H1 (cell line): ENCODE measurements around the gene C17orf100. TPM values are rescaled to one million over a fixed set of nuclear protein-coding genes. Genes with fewer than 3 reads are reported as not detected.

Experiments used
- CTCF ChIA-PET: fragments of 300-600 bp; sonication (Branson Sonifier 250); formaldehyde crosslinking; loops from one replicate; lab custom pipeline; 2021; ENCODE audit not compliant: partially characterized antibody; lab: Charles Lee
- POLR2A ChIA-PET: fragments of 300-600 bp; sonication (Branson Sonifier 250); formaldehyde crosslinking; loops from one replicate; lab custom pipeline; 2021; ENCODE audit warnings: inconsistent platforms; ENCODE audit not compliant: partially characterized antibody; lab: Charles Lee
- DNase-seq, 2 experiments: peaks; one replicate each; pipeline versions ENCODE4 v3.0.0 to v3.0.0-alpha.2; 2010 to 2022; ENCODE audit warnings: low spot score in 2 of 2, low read depth in 1 of 2, mixed read lengths in 1 of 2
- FAIRE-seq: peaks from 2 replicates; lab custom pipeline; 2011; peaks lifted over from hg19 to GRCh38; lab: Jason Lieb, UNC
- H2AFZ ChIP-seq: 2 replicates; pipeline ENCODE4 v1.8.1; 2012; ENCODE audit warnings: low read length, inconsistent platforms
- H2AK5ac ChIP-seq: 2 replicates; pipeline ENCODE4 v1.6.1; 2013; ENCODE audit warnings: low read depth, low read length
- H2BK120ac ChIP-seq: replicated peaks from 2 replicates; pipeline ENCODE3; 2013; ENCODE audit warnings: low read depth, low read length, inconsistent platforms
- H2BK12ac ChIP-seq: 2 replicates; pipeline ENCODE4 v1.6.1; 2013; ENCODE audit warnings: low read depth, low read length
- H2BK15ac ChIP-seq: 2 replicates; pipeline ENCODE4 v1.6.1; 2013; ENCODE audit warnings: low read length
- H2BK20ac ChIP-seq: 2 replicates; pipeline ENCODE4 v1.6.1; 2013; ENCODE audit warnings: low read length
- H2BK5ac ChIP-seq: 2 replicates; pipeline ENCODE4 v1.6.1; 2013; ENCODE audit warnings: low read depth, low read length
- H3K14ac ChIP-seq: 2 replicates; pipeline ENCODE4 v1.6.1; 2013; ENCODE audit warnings: inconsistent platforms; ENCODE audit not compliant: insufficient read length
- H3K18ac ChIP-seq: 2 replicates; pipeline ENCODE4 v1.6.1; 2013; ENCODE audit warnings: low read length; ENCODE audit errors: extremely low read depth
- H3K23ac ChIP-seq: 2 replicates; pipeline ENCODE4 v1.6.1; 2013; ENCODE audit warnings: inconsistent platforms; ENCODE audit not compliant: insufficient read length
- H3K23me2 ChIP-seq: 2 replicates; pipeline ENCODE4 v1.6.1; 2013; ENCODE audit warnings: low read depth, low read length
- H3K27ac ChIP-seq: 2 replicates; pipeline ENCODE4 v1.6.1; 2011; ENCODE audit warnings: low read depth, low read length, inconsistent platforms
- H3K27me3 ChIP-seq, 4 experiments: replicated peaks in 1 of 4; 1 replicate in 1 of 4; 2 replicates in 3 of 4; pipeline versions ENCODE4 v1.6.1 to v1.8.1; 2011 to 2013; ENCODE audit warnings: low read length in 3 of 4, mild to moderate bottlenecking in 3 of 4, inconsistent platforms in 2 of 4, mixed read lengths in 2 of 4, moderate library complexity in 1 of 4; ENCODE audit not compliant: control insufficient read depth in 3 of 4, insufficient read depth in 3 of 4; ENCODE audit errors: extremely low read depth in 1 of 4
- H3K36me3 ChIP-seq, 4 experiments: 2 replicates each; pipeline versions ENCODE4 v1.6.1 to v1.8.1; 2011 to 2013; ENCODE audit warnings: mild to moderate bottlenecking in 4 of 4, low read length in 3 of 4, moderate library complexity in 2 of 4, control low read depth in 1 of 4, inconsistent platforms in 1 of 4; ENCODE audit not compliant: insufficient read depth in 4 of 4, control insufficient read depth in 2 of 4
- H3K4ac ChIP-seq: replicated peaks from 2 replicates; pipeline ENCODE3; 2013; ENCODE audit warnings: low read length, low read depth, mixed read lengths, inconsistent platforms; ENCODE audit not compliant: insufficient read length
- H3K4me1 ChIP-seq, 4 experiments: replicated peaks in 1 of 4; 1 replicate in 1 of 4; 2 replicates in 3 of 4; pipeline versions ENCODE4 v1.6.1 to v1.8.1; 2011 to 2013; ENCODE audit warnings: low read length in 3 of 4, inconsistent platforms in 2 of 4, mixed read lengths in 1 of 4; ENCODE audit not compliant: insufficient read depth in 4 of 4, control insufficient read depth in 3 of 4
- H3K4me2 ChIP-seq, 2 experiments: 2 replicates each; pipeline versions ENCODE4 v1.6.1 to v1.8.1; 2011 to 2013; ENCODE audit warnings: low read depth in 2 of 2, low read length in 2 of 2, control low read depth in 1 of 2, inconsistent platforms in 1 of 2, mild to moderate bottlenecking in 1 of 2; ENCODE audit not compliant: insufficient read depth in 1 of 2
- H3K4me3 ChIP-seq, 4 experiments: fragments of 200-600, 300-600 bp in 1 of 4; sonication (generic), shearing (Covaris generic), sonication (Bioruptor Twin) in 1 of 4; 2 replicates each; pipeline versions ENCODE4 v1.5.1 to v1.8.1; 2011 to 2016; ENCODE audit warnings: low read length in 4 of 4, low read depth in 3 of 4, control low read depth in 2 of 4, inconsistent platforms in 2 of 4, mild to moderate bottlenecking in 2 of 4, mixed read lengths in 1 of 4, moderate library complexity in 1 of 4; ENCODE audit not compliant: insufficient read depth in 2 of 4; ENCODE audit errors: extremely low read depth in 1 of 4
- H3K56ac ChIP-seq: replicated peaks from 2 replicates; pipeline ENCODE3; 2013; ENCODE audit warnings: low read depth, mild to moderate bottlenecking, mixed read lengths, low read length, inconsistent platforms; ENCODE audit not compliant: insufficient read length
- H3K79me1 ChIP-seq: 2 replicates; pipeline ENCODE4 v1.6.1; 2013; ENCODE audit warnings: low read depth, low read length, control low read depth
- H3K79me2 ChIP-seq, 2 experiments: 2 replicates each; pipeline versions ENCODE4 v1.6.1 to v1.8.1; 2012 to 2013; ENCODE audit warnings: low read length in 2 of 2, mild to moderate bottlenecking in 2 of 2, inconsistent platforms in 1 of 2; ENCODE audit not compliant: insufficient read depth in 2 of 2, control insufficient read depth in 1 of 2
- H3K9ac ChIP-seq, 4 experiments: replicated peaks in 1 of 4; 1 replicate in 1 of 4; 2 replicates in 3 of 4; pipeline versions ENCODE4 v1.6.1 to v1.8.1; 2011 to 2013; ENCODE audit warnings: low read depth in 3 of 4, low read length in 3 of 4, control low read depth in 2 of 4, mild to moderate bottlenecking in 2 of 4, moderate library complexity in 2 of 4, inconsistent platforms in 1 of 4; ENCODE audit errors: extremely low read depth in 1 of 4
- H3K9me3 ChIP-seq, 2 experiments: 2 replicates each; pipeline versions ENCODE4 v1.6.1 to v1.8.1; 2012 to 2013; ENCODE audit warnings: mild to moderate bottlenecking in 2 of 2, moderate library complexity in 2 of 2, control low read depth in 1 of 2, inconsistent platforms in 1 of 2, low read depth in 1 of 2, low read length in 1 of 2, mixed read lengths in 1 of 2; ENCODE audit not compliant: insufficient read depth in 2 of 2
- H4K20me1 ChIP-seq, 2 experiments: replicated peaks in 1 of 2; 2 replicates each; pipeline versions ENCODE3 to v1.8.1; 2011 to 2013; ENCODE audit warnings: inconsistent platforms in 2 of 2, low read length in 2 of 2, mild to moderate bottlenecking in 1 of 2; ENCODE audit not compliant: insufficient read depth in 2 of 2, control insufficient read depth in 1 of 2
- H4K5ac ChIP-seq: 2 replicates; pipeline ENCODE4 v1.6.1; 2013; ENCODE audit warnings: low read length, low read depth, mixed read lengths, inconsistent platforms; ENCODE audit not compliant: insufficient read length
- H4K8ac ChIP-seq: 2 replicates; pipeline ENCODE4 v1.8.0; 2013; ENCODE audit warnings: mild to moderate bottlenecking, moderate library complexity, low read length, inconsistent platforms; ENCODE audit not compliant: insufficient read depth; ENCODE audit errors: extremely low read depth
- H4K91ac ChIP-seq: replicated peaks from 2 replicates; pipeline ENCODE3; 2013; ENCODE audit warnings: low read length, mixed read lengths, inconsistent platforms; ENCODE audit not compliant: insufficient read length
- CEBPB ChIP-seq: IDR thresholded peaks from 2 replicates; pipeline ENCODE4 v1.6.1; 2012; ENCODE audit warnings: low read depth, low read length
- E2F6 ChIP-seq: IDR thresholded peaks from 2 replicates; pipeline ENCODE4 v1.6.1; 2012; ENCODE audit warnings: inconsistent platforms
- JUND ChIP-seq: IDR thresholded peaks from 2 replicates; pipeline ENCODE4 v1.6.1; 2011; ENCODE audit warnings: mild to moderate bottlenecking, improper control_type of control experiment, low read length
- KDM4A ChIP-seq: IDR thresholded peaks from one replicate; pipeline ENCODE4 v1.7.1; 2012; ENCODE audit warnings: low read depth, mild to moderate bottlenecking, moderate library complexity, low read length, inconsistent platforms; ENCODE audit not compliant: severe bottlenecking
- MAFK ChIP-seq: IDR thresholded peaks from 2 replicates; pipeline ENCODE4 v1.6.1; 2012; ENCODE audit warnings: low read depth, mild to moderate bottlenecking, improper control_type of control experiment, low read length
- TAF1 ChIP-seq: IDR thresholded peaks from 2 replicates; pipeline ENCODE4 v1.6.1; 2011; ENCODE audit warnings: mild to moderate bottlenecking, low read depth, low read length
- WGBS, 2 experiments: shearing (Covaris generic) in 1 of 2; methylation state at CpG; one replicate each; pipeline versions ENCODE4 v1.1.6 to v1.1.7; 2013 to 2015; ENCODE audit warnings: low lambda C conversion rate in 2 of 2, mixed read lengths in 2 of 2, inconsistent platforms in 1 of 2, low coverage in 1 of 2, missing lambda C conversion rate in 1 of 2; ENCODE audit not compliant: insufficient replicate concordance in 2 of 2, insufficient coverage in 1 of 2, insufficient read length in 1 of 2; ENCODE audit errors: extremely low coverage in 1 of 2, missing lambda C conversion rate in 1 of 2; 5-methylcytosine and 5-hydroxymethylcytosine counted together
- polyA plus RNA-seq, 7 experiments: library from polyadenylated mRNA; depleted of rRNA in 3 of 7; stranded (reverse) in 5 of 7; unstranded in 2 of 7; fragments of >200 nt in 5 of 7; fragments of 200-250 nt in 2 of 7; gene quantifications; 1 replicate in 5 of 7; 2 replicates in 1 of 7; 4 replicates in 1 of 7; pipeline versions ENCODE4 v1.2.1 to v1.2.3, GENCODE V29; 2011 to 2013; ENCODE audit warnings: missing spikeins in 2 of 7, mixed read lengths in 2 of 7
- total RNA-seq: library from RNA; stranded (reverse); fragmentation: NEBNext Ultra II Directional; extraction: Animal tissue kit (Norgen Biotek cat#: 25700); gene quantifications from 2 replicates; pipeline ENCODE4 v1.2.1, GENCODE V29; 2021

The C17orf100 gene
- total and polyA plus RNA-seq, 2 of the 8 experiments (the other 6 are each of a cell fraction or from before 2014, with no cell fraction given), result 2.1 to 2.8 TPM

DNA sequence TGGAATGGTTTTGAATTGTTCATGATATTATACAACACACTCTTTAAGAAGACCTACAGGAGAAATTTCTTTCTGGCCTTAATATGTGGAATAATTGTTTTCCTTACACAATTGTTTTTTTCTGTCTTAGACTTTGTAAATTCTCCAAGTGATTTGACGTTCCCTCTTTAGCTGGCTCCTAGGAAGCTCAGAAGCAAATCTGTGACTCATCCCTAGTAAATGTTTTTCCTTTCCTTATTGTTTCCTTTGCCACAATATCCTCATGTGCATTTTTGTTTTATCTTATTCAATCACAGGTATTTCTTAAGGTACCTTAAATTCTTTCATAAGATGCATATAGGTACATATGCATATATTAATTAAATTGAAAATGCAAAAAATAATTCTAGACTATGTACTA lies 24.5 kb upstream of the C17orf100 start:
- no peak overlapping the region for H3K23ac ChIP-seq
- no peak for TF ChIP-seq MAFK
- no peak for TF ChIP-seq JUND
- TF ChIP-seq CEBPB, result no peak
- no peak for TF ChIP-seq E2F6
- TF ChIP-seq TAF1, result no peak
- TF ChIP-seq KDM4A, result no peak

More for the DNA sequence above, 24.5 kb upstream of the C17orf100 start:
- Histone ChIP-seq H2AFZ (no peak overlapping the region), H3K79me2 (0 out of 4 replicates have a peak, but pooled peaks cover 0 to 4% of the 10 kb centered on the region in 2 experiments), H2AK5ac (no peak overlapping the region), H2BK120ac (no peak overlapping the region), H3K79me1 (no peaks in the 10 kb centered on the region), H3K36me3 (peaks cover 9 to 32% (median 23%) of the 10 kb centered on the region in 4 experiments), H3K9ac (no peak overlapping the region), H3K56ac (no peak overlapping the region), H4K20me1 (peaks cover 1% of the 10 kb centered on the region in 2 experiments), H4K91ac (no peak overlapping the region), H2BK12ac (no peak overlapping the region), H3K4me1 (no peaks in the 10 kb centered on the region), H3K4me2 (no peak overlapping the region), H4K8ac (no peak overlapping the region), H2BK15ac (no peak overlapping the region), H4K5ac (no peak overlapping the region), H3K4me3 (no peak overlapping the region), H3K14ac (no peak overlapping the region), H2BK5ac (no peak overlapping the region), H2BK20ac (no peak overlapping the region), H3K23me2 (no peaks in the 10 kb centered on the region), H3K27ac (no peak overlapping the region), H3K18ac (no peak overlapping the region), H3K9me3 (no peaks in the 10 kb centered on the region), H3K4ac (no peak overlapping the region), H3K27me3 (no peaks in the 10 kb centered on the region)
- DNase-seq, result no peak
- POLR2A ChIA-PET, result no interaction called here
- FAIRE-seq, result no peak
- WGBS, 2 experiments, result 92% methylated on average over 1 of the region's 1 CpG; no CpG with 5 or more reads in 1 of the 2 experiments
- CTCF ChIA-PET, result interaction anchor here (0.8 kb wide), 1 partner anchor 14 kb away, joined by 3 read pairs; the partner anchor contains the start of gene TXNDC17
